HCT116 (cell line): Measurements from ENCODE around the gene RBM20.

Experiments used
- CEBPB ChIP-seq: IDR thresholded peaks from 2 replicates; pipeline ENCODE4 v1.6.1; 2012; ENCODE audit warnings: low read depth
- EGR1 ChIP-seq: IDR thresholded peaks from 2 replicates; pipeline ENCODE4 v1.6.1; 2012; ENCODE audit warnings: low read depth
- EZH2 ChIP-seq: fragments of 200-600 bp; sonication (generic); IDR thresholded peaks from 2 replicates; pipeline ENCODE4 v1.6.1; 2017; ENCODE audit warnings: antibody characterized with exemption, mixed run types
- EZH2phosphoT487 ChIP-seq: fragments of 200-600 bp; IDR thresholded peaks from 2 replicates; pipeline ENCODE4 v1.6.1; 2018; ENCODE audit warnings: antibody characterized with exemption, borderline replicate concordance
- FOSL1 ChIP-seq: IDR thresholded peaks from 2 replicates; pipeline ENCODE4 v1.6.1; 2012; ENCODE audit warnings: low read depth
- POLR2A ChIP-seq: IDR thresholded peaks from 2 replicates; pipeline ENCODE4 v1.7.0; 2011; ENCODE audit warnings: borderline replicate concordance; ENCODE audit not compliant: insufficient read depth, insufficient read length; ENCODE audit errors: extremely low read depth
- RAD21 ChIP-seq: IDR thresholded peaks from 2 replicates; pipeline ENCODE4 v1.6.1; 2012; ENCODE audit warnings: low read depth, mild to moderate bottlenecking
- REST ChIP-seq: IDR thresholded peaks from 2 replicates; pipeline ENCODE4 v1.6.1; 2012; ENCODE audit warnings: low read depth
- SP1 ChIP-seq: IDR thresholded peaks from 2 replicates; pipeline ENCODE4 v1.6.1; 2012; ENCODE audit warnings: low read depth
- SRF ChIP-seq: IDR thresholded peaks from 2 replicates; pipeline ENCODE4 v1.6.1; 2012; ENCODE audit warnings: low read depth
- ZFX ChIP-seq: fragments of 450-650 bp; IDR thresholded peaks from 2 replicates; pipeline ENCODE4 v1.6.1; 2017
- ZNF274 ChIP-seq: fragments of 200-500 bp; sonication (Bioruptor generic); IDR thresholded peaks from 2 replicates; pipeline ENCODE4 v1.6.1; 2014; ENCODE audit warnings: mild to moderate bottlenecking, low read depth, low read length, inconsistent platforms
- TF ChIP-seq, protein P1 (sequence below), 3 experiments: fragments of 200-600 bp in 1 of 3; sonication (generic) in 1 of 3; IDR thresholded peaks in 2 of 3; conservative IDR thresholded peaks in 1 of 3; 2 replicates each; pipeline ENCODE4 v1.5.1; 2012 to 2017; ENCODE audit warnings: low read depth in 2 of 3, low read length in 2 of 3, antibody characterized with exemption in 1 of 3, borderline replicate concordance in 1 of 3, control low read depth in 1 of 3, mild to moderate bottlenecking in 1 of 3, mixed read lengths in 1 of 3, mixed run types in 1 of 3, moderate library complexity in 1 of 3; ENCODE audit not compliant: insufficient read depth in 1 of 3
- TF ChIP-seq, protein P2 (sequence below): IDR thresholded peaks from 2 replicates; pipeline ENCODE4 v1.6.1; 2012

DNA sequence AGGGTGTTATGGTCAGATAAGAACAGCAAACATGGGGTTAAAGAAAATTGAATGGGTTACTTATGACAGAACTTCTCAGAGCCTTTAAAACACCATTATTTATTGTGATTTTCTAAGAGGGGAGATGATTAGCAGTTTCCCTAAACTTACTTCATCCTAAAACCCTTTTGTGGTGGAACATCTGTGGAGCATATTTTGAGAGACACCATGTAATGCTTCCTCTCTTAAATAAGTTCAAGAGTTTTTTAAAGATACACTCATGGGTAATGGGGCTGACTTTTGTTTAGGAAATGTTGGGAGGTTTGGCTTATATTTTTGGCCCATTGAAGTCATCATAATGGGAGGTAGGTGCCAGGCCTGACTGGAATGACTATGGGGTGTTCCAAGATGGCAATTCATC, 219.2 kb downstream of the RBM20 start:
- TF ChIP-seq, protein P1, sequence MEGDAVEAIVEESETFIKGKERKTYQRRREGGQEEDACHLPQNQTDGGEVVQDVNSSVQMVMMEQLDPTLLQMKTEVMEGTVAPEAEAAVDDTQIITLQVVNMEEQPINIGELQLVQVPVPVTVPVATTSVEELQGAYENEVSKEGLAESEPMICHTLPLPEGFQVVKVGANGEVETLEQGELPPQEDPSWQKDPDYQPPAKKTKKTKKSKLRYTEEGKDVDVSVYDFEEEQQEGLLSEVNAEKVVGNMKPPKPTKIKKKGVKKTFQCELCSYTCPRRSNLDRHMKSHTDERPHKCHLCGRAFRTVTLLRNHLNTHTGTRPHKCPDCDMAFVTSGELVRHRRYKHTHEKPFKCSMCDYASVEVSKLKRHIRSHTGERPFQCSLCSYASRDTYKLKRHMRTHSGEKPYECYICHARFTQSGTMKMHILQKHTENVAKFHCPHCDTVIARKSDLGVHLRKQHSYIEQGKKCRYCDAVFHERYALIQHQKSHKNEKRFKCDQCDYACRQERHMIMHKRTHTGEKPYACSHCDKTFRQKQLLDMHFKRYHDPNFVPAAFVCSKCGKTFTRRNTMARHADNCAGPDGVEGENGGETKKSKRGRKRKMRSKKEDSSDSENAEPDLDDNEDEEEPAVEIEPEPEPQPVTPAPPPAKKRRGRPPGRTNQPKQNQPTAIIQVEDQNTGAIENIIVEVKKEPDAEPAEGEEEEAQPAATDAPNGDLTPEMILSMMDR (IDR thresholded peaks at IDR 0.05 in 2 of 3, conservative IDR thresholded peaks at IDR 0.05 in 1 of 3; ENCODE audit: borderline replicate concordance in 1 of 3, insufficient read depth in 1 of 3, low read depth in 2 of 3, low read length in 2 of 3): no peak
- no peak for TF ChIP-seq EZH2
- no peak for TF ChIP-seq POLR2A
- TF ChIP-seq, protein P2, sequence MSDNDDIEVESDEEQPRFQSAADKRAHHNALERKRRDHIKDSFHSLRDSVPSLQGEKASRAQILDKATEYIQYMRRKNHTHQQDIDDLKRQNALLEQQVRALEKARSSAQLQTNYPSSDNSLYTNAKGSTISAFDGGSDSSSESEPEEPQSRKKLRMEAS: no peak
- no peak for TF ChIP-seq EZH2phosphoT487
- TF ChIP-seq REST: no peak
- TF ChIP-seq SRF: no peak
- TF ChIP-seq ZNF274: no peak
- no peak for TF ChIP-seq ZFX
- TF ChIP-seq EGR1: no peak
- no peak for TF ChIP-seq CEBPB
- TF ChIP-seq RAD21: no peak
- TF ChIP-seq FOSL1: no peak
- TF ChIP-seq SP1: no peak
